ENCODE data around the gene SH3RF3.
"Not testable (repeated sequence)": the region's sequence is repeated elsewhere in the genome, so short reads cannot be mapped to it uniquely, and the experiment has no call there.

Gene SH3RF3

GRCh38 chr2:109528811-109529501 is 400.0 kb downstream of the SH3RF3 start:
- DNase-seq: no peak

- no peak for DNase-seq
Observed at GRCh38 chr2:109529532-109530449, 400.8 kb downstream of the SH3RF3 start.

GRCh38 chr2:109530712-109531111 is 401.7 kb downstream of the SH3RF3 start:
- DNase-seq: no peak

GRCh38 chr2:109531221-109531620 is 402.2 kb downstream of the SH3RF3 start:
- no peak for DNase-seq

GRCh38 chr2:109531896-109532727 is 403.1 kb downstream of the SH3RF3 start:
- no peak for DNase-seq

- no peak for DNase-seq
Observed at GRCh38 chr2:109532728-109533076, 403.7 kb downstream of the SH3RF3 start.

GRCh38 chr2:109533823-109534222 is 404.8 kb downstream of the SH3RF3 start:
- DNase-seq: no peak

- no peak for DNase-seq
Observed at GRCh38 chr2:109535217-109535946, 406.4 kb downstream of the SH3RF3 start.

GRCh38 chr2:109536556-109536955 is 407.6 kb downstream of the SH3RF3 start:
- not testable (repeated sequence) for DNase-seq

GRCh38 chr2:109537565-109538222 is 408.7 kb downstream of the SH3RF3 start:
- DNase-seq: no peak

GRCh38 chr2:109538546-109538945 is 409.5 kb downstream of the SH3RF3 start:
- DNase-seq: no peak

GRCh38 chr2:109542384-109542783 is 413.4 kb downstream of the SH3RF3 start:
- no peak for DNase-seq

- DNase-seq: peak in 53 of 58 donors; percentile 3 to 77 (median 41)
Observed at GRCh38 chr2:109545828-109546713, 417.1 kb downstream of the SH3RF3 start.

GRCh38 chr2:109547280-109547679 is 418.3 kb downstream of the SH3RF3 start:
- DNase-seq: no peak

GRCh38 chr2:109549016-109549590 is 420.1 kb downstream of the SH3RF3 start:
- DNase-seq: no peak

Measured in anterior cingulate cortex (tissue), 58 donors.